ENCODE measurements around the gene CPT1C.

GRCh38 chr19:49663224-49663623 is 27.7 kb upstream of the CPT1C start:
- TF ChIP-seq CTCF (IDR thresholded peaks at IDR 0.05; ENCODE audit: insufficient read depth, low read depth, low read length): no peak
- no peak for TF ChIP-seq EZH2 (IDR thresholded peaks at IDR 0.05; ENCODE audit: insufficient read depth, low read length)

Data from astrocyte (in vitro differentiated cells and primary cell).